HCT116 (cell line): ENCODE measurements around the gene RBM23. TPM values are rescaled to one million over a fixed set of nuclear protein-coding genes. Genes with fewer than 3 reads are reported as not detected.

Experiments
- ATAC-seq: fragments of 200-7000 bp; cut with Tn5 transposase; 2 replicates; pipeline ENCODE4 v1.9.1; 2020; ENCODE audit warnings: mild to moderate bottlenecking, moderate library complexity
- BruUV-seq: library from RNA; stranded (reverse); fragments of 400-500 nt; replicated peaks from 2 replicates; lab custom pipeline; 2021; lab: Mats Ljungman, UMichigan
- CTCF ChIA-PET: fragments of 300-600 bp; sonication (Branson Sonifier 250); formaldehyde crosslinking; loops from one replicate; lab custom pipeline; 2021; ENCODE audit warnings: antibody characterized with exemption; lab: Charles Lee
- POLR2A ChIA-PET: fragments of 300-600, 350-600 bp; sonication (Branson Sonifier 250); formaldehyde crosslinking; loops from one replicate; lab custom pipeline; 2021; ENCODE audit warnings: antibody characterized with exemption; lab: Charles Lee
- RAD21 ChIA-PET, 2 experiments: fragments of 300-600 bp; sonication (Branson Sonifier 250); formaldehyde crosslinking; loops; one replicate each; lab custom pipeline; 2023; ENCODE audit warnings: low total read pairs in 2 of 2; ENCODE audit not compliant: uncharacterized antibody in 2 of 2, unreplicated experiment in 2 of 2, low non-redundant PET in 1 of 2; lab: Charles Lee
- DNase-seq: peaks from one replicate; pipeline ENCODE4 v3.0.0-alpha.2; 2010; ENCODE audit warnings: low read depth, low spot score
- H2AFZ ChIP-seq: fragments of 200-600 bp; shearing (Covaris generic), sonication (generic); 2 replicates; pipeline ENCODE4 v1.6.1; 2017; ENCODE audit warnings: low read depth, mixed run types, mixed read lengths, antibody characterized with exemption, low read length; ENCODE audit not compliant: poor library complexity, severe bottlenecking
- H3K27ac ChIP-seq: 2 replicates; pipeline ENCODE4 v1.5.1; 2012; ENCODE audit warnings: low read depth, low read length
- H3K27me3 ChIP-seq: fragments of 200-600 bp; sonication (generic); 2 replicates; pipeline ENCODE4 v1.6.1; 2016; ENCODE audit warnings: mixed run types, low read length, mixed read lengths; ENCODE audit not compliant: insufficient read depth
- H3K36me3 ChIP-seq, 2 experiments: fragments of 200-500 bp in 1 of 2; fragments of 200-600 bp in 1 of 2; sonication (Bioruptor generic) in 1 of 2; sonication (generic) in 1 of 2; 2 replicates each; pipeline versions ENCODE4 v1.5.1 to v1.6.1; 2014 to 2016; ENCODE audit warnings: low read length in 2 of 2, inconsistent platforms in 1 of 2, mixed read lengths in 1 of 2, mixed run types in 1 of 2; ENCODE audit not compliant: insufficient read depth in 2 of 2, control insufficient read depth in 1 of 2
- H3K4me1 ChIP-seq, 2 experiments: fragments of 200-600 bp in 1 of 2; sonication (generic) in 1 of 2; 2 replicates each; pipeline versions ENCODE4 v1.5.1 to v1.6.1; 2012 to 2017; ENCODE audit warnings: low read length in 2 of 2, inconsistent platforms in 1 of 2, mild to moderate bottlenecking in 1 of 2, mixed read lengths in 1 of 2, mixed run types in 1 of 2, moderate library complexity in 1 of 2; ENCODE audit not compliant: insufficient read depth in 2 of 2, control insufficient read depth in 1 of 2
- H3K4me2 ChIP-seq: fragments of 200-600 bp; sonication (generic); 2 replicates; pipeline ENCODE4 v1.6.1; 2017; ENCODE audit warnings: mixed run types, low read length, mixed read lengths
- H3K4me3 ChIP-seq, 2 experiments: fragments of 200-600 bp in 1 of 2; sonication (generic) in 1 of 2; replicated peaks in 1 of 2; 2 replicates each; pipeline ENCODE4 v1.5.1; 2011 to 2016; ENCODE audit warnings: low read length in 2 of 2, control low read depth in 1 of 2, low read depth in 1 of 2, mild to moderate bottlenecking in 1 of 2, mixed read lengths in 1 of 2, mixed run types in 1 of 2
- H3K79me2 ChIP-seq: fragments of 200-600 bp; sonication (generic); 2 replicates; pipeline ENCODE4 v1.6.1; 2017; ENCODE audit warnings: mild to moderate bottlenecking, mixed run types, low read length, moderate library complexity, mixed read lengths; ENCODE audit not compliant: insufficient read depth
- H3K9ac ChIP-seq: fragments of 200-600 bp; sonication (generic); 2 replicates; pipeline ENCODE4 v1.6.1; 2016; ENCODE audit warnings: low read length, mixed read lengths
- H3K9me2 ChIP-seq: fragments of 200-600 bp; sonication (generic), shearing (Covaris generic); 2 replicates; pipeline ENCODE4 v1.6.1; 2017; ENCODE audit warnings: mixed run types, mild to moderate bottlenecking, moderate library complexity; ENCODE audit not compliant: insufficient read depth
- H3K9me3 ChIP-seq, 2 experiments: fragments of 200-500 bp in 1 of 2; fragments of 200-600 bp in 1 of 2; sonication (Bioruptor generic) in 1 of 2; sonication (generic) in 1 of 2; 2 replicates each; pipeline ENCODE4 v1.6.1; 2014 to 2017; ENCODE audit warnings: low read length in 2 of 2, mixed read lengths in 2 of 2, inconsistent platforms in 1 of 2, low read depth in 1 of 2, mild to moderate bottlenecking in 1 of 2, mixed run types in 1 of 2, moderate library complexity in 1 of 2; ENCODE audit not compliant: control insufficient read depth in 1 of 2, insufficient read depth in 1 of 2
- H4K20me1 ChIP-seq: fragments of 200-600 bp; sonication (generic), shearing (Covaris generic); 2 replicates; pipeline ENCODE4 v1.6.1; 2017; ENCODE audit warnings: mixed run types, mild to moderate bottlenecking, moderate library complexity; ENCODE audit not compliant: insufficient read depth
- CBX3 ChIP-seq: IDR thresholded peaks from 2 replicates; pipeline ENCODE4 v1.6.1; 2012; ENCODE audit warnings: low read depth
- CEBPB ChIP-seq: IDR thresholded peaks from 2 replicates; pipeline ENCODE4 v1.6.1; 2012; ENCODE audit warnings: low read depth
- EGR1 ChIP-seq: IDR thresholded peaks from 2 replicates; pipeline ENCODE4 v1.6.1; 2012; ENCODE audit warnings: low read depth
- ELF1 ChIP-seq: IDR thresholded peaks from 2 replicates; pipeline ENCODE4 v1.6.1; 2012; ENCODE audit warnings: low read depth, borderline replicate concordance
- EZH2 ChIP-seq: fragments of 200-600 bp; sonication (generic); IDR thresholded peaks from 2 replicates; pipeline ENCODE4 v1.6.1; 2017; ENCODE audit warnings: antibody characterized with exemption, mixed run types
- EZH2phosphoT487 ChIP-seq: fragments of 200-600 bp; IDR thresholded peaks from 2 replicates; pipeline ENCODE4 v1.6.1; 2018; ENCODE audit warnings: antibody characterized with exemption, borderline replicate concordance
- FOSL1 ChIP-seq: IDR thresholded peaks from 2 replicates; pipeline ENCODE4 v1.6.1; 2012; ENCODE audit warnings: low read depth
- JUND ChIP-seq: IDR thresholded peaks from 2 replicates; pipeline ENCODE4 v1.6.1; 2012
- POLR2A ChIP-seq: IDR thresholded peaks from 2 replicates; pipeline ENCODE4 v1.7.0; 2011; ENCODE audit warnings: borderline replicate concordance; ENCODE audit not compliant: insufficient read depth, insufficient read length; ENCODE audit errors: extremely low read depth
- POLR2AphosphoS5 ChIP-seq: IDR thresholded peaks from 2 replicates; pipeline ENCODE4 v1.6.1; 2011; ENCODE audit warnings: mild to moderate bottlenecking, low read depth, low read length, moderate library complexity
- SIN3A ChIP-seq: IDR thresholded peaks from 2 replicates; pipeline ENCODE4 v1.6.1; 2012; ENCODE audit warnings: low read depth
- SP1 ChIP-seq: IDR thresholded peaks from 2 replicates; pipeline ENCODE4 v1.6.1; 2012; ENCODE audit warnings: low read depth
- TCF7L2 ChIP-seq: IDR thresholded peaks from 2 replicates; pipeline ENCODE4 v1.7.0; 2011; ENCODE audit warnings: borderline replicate concordance, inconsistent platforms; ENCODE audit not compliant: insufficient read depth, insufficient read length; ENCODE audit errors: extremely low read depth
- YY1 ChIP-seq: IDR thresholded peaks from 2 replicates; pipeline ENCODE4 v1.6.1; 2011; ENCODE audit warnings: low read length, low read depth, moderate library complexity, mild to moderate bottlenecking; ENCODE audit not compliant: insufficient replicate concordance; ENCODE audit errors: extremely low read depth
- ZFX ChIP-seq: fragments of 450-650 bp; IDR thresholded peaks from 2 replicates; pipeline ENCODE4 v1.6.1; 2017
- ZNF274 ChIP-seq: fragments of 200-500 bp; sonication (Bioruptor generic); IDR thresholded peaks from 2 replicates; pipeline ENCODE4 v1.6.1; 2014; ENCODE audit warnings: mild to moderate bottlenecking, low read depth, low read length, inconsistent platforms
- intact Hi-C: fragments of 100-400 bp; cut with micrococcal nuclease; formaldehyde crosslinking; loops from 2 replicates; pipeline ENCODE4 v1.10.0; 2022
- total RNA-seq: library from RNA; stranded (reverse); gene quantifications from one replicate; pipeline ENCODE4 v1.2.1, GENCODE V29; 2021; ENCODE audit not compliant: unreplicated experiment
- TF ChIP-seq, protein P1 (sequence below): IDR thresholded peaks from 2 replicates; pipeline ENCODE4 v1.6.1; 2012; ENCODE audit warnings: low read depth
- TF ChIP-seq, protein P2 (sequence below), 3 experiments: fragments of 200-600 bp in 1 of 3; sonication (generic) in 1 of 3; IDR thresholded peaks in 2 of 3; conservative IDR thresholded peaks in 1 of 3; 2 replicates each; pipeline ENCODE4 v1.5.1; 2012 to 2017; ENCODE audit warnings: low read depth in 2 of 3, low read length in 2 of 3, antibody characterized with exemption in 1 of 3, borderline replicate concordance in 1 of 3, control low read depth in 1 of 3, mild to moderate bottlenecking in 1 of 3, mixed read lengths in 1 of 3, mixed run types in 1 of 3, moderate library complexity in 1 of 3; ENCODE audit not compliant: insufficient read depth in 1 of 3
- TF ChIP-seq, protein P3 (sequence below): IDR thresholded peaks from 2 replicates; pipeline ENCODE4 v1.6.1; 2012

RBM23 gene
- total RNA-seq, 1 experiment from 2014 or later: 67.2 TPM

DNA sequence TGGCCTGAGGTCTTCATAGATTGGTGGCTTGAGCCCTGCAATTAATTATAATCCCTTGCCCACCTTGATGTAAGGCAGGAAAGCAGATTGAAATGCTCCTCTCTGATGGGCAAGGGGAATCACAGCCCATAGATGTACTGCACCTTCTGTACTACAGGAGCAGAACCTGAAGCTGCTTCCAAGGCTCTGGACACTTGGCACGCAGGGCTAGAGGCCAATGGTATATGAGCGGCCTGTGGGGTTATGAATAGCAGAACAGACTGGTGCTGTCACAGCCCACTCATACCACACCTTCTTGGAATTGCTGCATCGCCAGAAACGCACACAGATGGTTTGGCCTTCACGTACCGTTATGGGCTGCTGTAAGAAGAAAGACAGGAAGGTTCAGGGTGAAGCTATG, 1.7 kb upstream of the RBM23 start:
- ChIA-PET CTCF (interaction anchor here (3.0 kb wide), 1 partner anchor 9 kb away, joined by 18 read pairs; the partner anchor contains the start of gene PRMT5), POLR2A (interaction anchor here (4.8 kb wide), 1 partner anchor 10 kb away, joined by 29 read pairs; the partner anchor contains the start of gene PRMT5), RAD21 (no interaction called here)
- Histone ChIP-seq H3K9me2 (no peaks in the 10 kb centered on the region), H3K4me2 (no peak overlapping the region), H4K20me1 (no peaks in the 10 kb centered on the region), H3K36me3 (peaks cover 36 to 45% of the 10 kb centered on the region in 2 experiments), H3K79me2 (peaks cover 38% of the 10 kb centered on the region), H2AFZ (no peak overlapping the region), H3K27me3 (no peaks in the 10 kb centered on the region), H3K27ac (peak overlapping the region; percentile 58; the same call in 1 of the 2 replicates), H3K9ac (no peak overlapping the region), H3K9me3 (no peaks in the 10 kb centered on the region), H3K4me1 (peaks cover 9 to 30% of the 10 kb centered on the region in 2 experiments), H3K4me3 (no peak overlapping the region)
- BruUV-seq: no TSS peak
- intact Hi-C loops: no loop called here
- DNase-seq (no peak), ATAC-seq (no peak)
- TF ChIP-seq SP1: no peak
- TF ChIP-seq, protein P1, sequence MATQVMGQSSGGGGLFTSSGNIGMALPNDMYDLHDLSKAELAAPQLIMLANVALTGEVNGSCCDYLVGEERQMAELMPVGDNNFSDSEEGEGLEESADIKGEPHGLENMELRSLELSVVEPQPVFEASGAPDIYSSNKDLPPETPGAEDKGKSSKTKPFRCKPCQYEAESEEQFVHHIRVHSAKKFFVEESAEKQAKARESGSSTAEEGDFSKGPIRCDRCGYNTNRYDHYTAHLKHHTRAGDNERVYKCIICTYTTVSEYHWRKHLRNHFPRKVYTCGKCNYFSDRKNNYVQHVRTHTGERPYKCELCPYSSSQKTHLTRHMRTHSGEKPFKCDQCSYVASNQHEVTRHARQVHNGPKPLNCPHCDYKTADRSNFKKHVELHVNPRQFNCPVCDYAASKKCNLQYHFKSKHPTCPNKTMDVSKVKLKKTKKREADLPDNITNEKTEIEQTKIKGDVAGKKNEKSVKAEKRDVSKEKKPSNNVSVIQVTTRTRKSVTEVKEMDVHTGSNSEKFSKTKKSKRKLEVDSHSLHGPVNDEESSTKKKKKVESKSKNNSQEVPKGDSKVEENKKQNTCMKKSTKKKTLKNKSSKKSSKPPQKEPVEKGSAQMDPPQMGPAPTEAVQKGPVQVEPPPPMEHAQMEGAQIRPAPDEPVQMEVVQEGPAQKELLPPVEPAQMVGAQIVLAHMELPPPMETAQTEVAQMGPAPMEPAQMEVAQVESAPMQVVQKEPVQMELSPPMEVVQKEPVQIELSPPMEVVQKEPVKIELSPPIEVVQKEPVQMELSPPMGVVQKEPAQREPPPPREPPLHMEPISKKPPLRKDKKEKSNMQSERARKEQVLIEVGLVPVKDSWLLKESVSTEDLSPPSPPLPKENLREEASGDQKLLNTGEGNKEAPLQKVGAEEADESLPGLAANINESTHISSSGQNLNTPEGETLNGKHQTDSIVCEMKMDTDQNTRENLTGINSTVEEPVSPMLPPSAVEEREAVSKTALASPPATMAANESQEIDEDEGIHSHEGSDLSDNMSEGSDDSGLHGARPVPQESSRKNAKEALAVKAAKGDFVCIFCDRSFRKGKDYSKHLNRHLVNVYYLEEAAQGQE: no peak
- no peak for TF ChIP-seq CBX3
- TF ChIP-seq, protein P2, sequence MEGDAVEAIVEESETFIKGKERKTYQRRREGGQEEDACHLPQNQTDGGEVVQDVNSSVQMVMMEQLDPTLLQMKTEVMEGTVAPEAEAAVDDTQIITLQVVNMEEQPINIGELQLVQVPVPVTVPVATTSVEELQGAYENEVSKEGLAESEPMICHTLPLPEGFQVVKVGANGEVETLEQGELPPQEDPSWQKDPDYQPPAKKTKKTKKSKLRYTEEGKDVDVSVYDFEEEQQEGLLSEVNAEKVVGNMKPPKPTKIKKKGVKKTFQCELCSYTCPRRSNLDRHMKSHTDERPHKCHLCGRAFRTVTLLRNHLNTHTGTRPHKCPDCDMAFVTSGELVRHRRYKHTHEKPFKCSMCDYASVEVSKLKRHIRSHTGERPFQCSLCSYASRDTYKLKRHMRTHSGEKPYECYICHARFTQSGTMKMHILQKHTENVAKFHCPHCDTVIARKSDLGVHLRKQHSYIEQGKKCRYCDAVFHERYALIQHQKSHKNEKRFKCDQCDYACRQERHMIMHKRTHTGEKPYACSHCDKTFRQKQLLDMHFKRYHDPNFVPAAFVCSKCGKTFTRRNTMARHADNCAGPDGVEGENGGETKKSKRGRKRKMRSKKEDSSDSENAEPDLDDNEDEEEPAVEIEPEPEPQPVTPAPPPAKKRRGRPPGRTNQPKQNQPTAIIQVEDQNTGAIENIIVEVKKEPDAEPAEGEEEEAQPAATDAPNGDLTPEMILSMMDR (IDR thresholded peaks at IDR 0.05 in 2 of 3, conservative IDR thresholded peaks at IDR 0.05 in 1 of 3; ENCODE audit: borderline replicate concordance in 1 of 3, insufficient read depth in 1 of 3, low read depth in 2 of 3, low read length in 2 of 3): no peak
- TF ChIP-seq, protein P3, sequence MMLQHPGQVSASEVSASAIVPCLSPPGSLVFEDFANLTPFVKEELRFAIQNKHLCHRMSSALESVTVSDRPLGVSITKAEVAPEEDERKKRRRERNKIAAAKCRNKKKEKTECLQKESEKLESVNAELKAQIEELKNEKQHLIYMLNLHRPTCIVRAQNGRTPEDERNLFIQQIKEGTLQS: no peak
- TF ChIP-seq SIN3A: no peak
- TF ChIP-seq CEBPB: no peak
- TF ChIP-seq ZNF274: no peak
- no peak for TF ChIP-seq POLR2A
- no peak for TF ChIP-seq JUND
- no peak for TF ChIP-seq EZH2phosphoT487
- TF ChIP-seq YY1: no peak
- no peak for TF ChIP-seq TCF7L2
- no peak for TF ChIP-seq EZH2
- no peak for TF ChIP-seq ELF1
- TF ChIP-seq EGR1: no peak
- TF ChIP-seq ZFX: no peak
- no peak for TF ChIP-seq POLR2AphosphoS5
- TF ChIP-seq FOSL1: no peak
